ENCODE data around the gene SRSF10.
"Not testable (repeated sequence)": the region's sequence is repeated elsewhere in the genome, so short reads cannot be mapped to it uniquely, and the experiment has no call there.

The SRSF10 gene

DNA sequence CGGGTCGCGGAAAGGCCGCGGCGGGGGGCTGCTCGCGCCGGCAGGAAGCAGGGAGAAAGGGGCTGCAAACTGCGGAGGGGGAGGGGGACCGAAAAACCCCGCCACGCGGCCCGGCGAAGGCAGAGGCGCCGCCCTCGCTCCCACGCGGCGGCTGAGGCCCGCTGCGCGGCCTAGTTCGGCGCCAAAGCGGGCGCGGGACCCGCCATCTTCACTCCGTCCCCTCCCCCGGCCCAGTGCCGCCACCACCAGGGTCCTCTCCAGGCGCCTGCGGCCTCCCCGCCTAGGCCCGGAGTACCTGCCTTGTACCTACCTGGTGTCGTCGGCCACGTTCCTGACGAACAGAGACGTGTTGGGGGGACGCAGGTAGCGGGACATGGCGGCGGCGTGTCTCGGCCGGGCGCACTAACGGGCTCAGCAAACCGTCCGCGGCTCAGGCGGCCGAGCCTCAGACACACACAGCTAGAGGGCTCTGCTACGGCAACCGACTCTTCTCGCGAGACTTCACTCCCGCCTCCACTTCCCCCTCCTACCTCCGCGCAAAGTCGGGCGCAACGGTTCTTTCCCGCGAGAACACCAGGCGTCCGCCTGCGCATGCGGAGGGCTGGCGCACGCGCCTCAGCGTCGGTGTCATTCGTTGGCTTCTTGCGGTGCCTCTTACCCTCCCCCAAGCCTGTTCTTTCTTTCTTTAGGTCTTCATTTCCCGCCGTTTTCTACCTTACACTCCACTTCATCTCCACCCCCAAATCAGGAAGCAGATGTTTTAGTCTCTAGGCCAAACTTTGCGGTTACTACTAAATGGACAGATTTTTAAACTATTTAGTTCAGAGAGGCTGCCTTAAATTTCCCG, at the start of gene SRSF10:
TSS of gene SRSF10 (minus strand) at position 447 of the 847 bp plus-strand sequence. CDS start at position 375, 72 bp downstream.
- DNase-seq: peak; percentile 98

DNA sequence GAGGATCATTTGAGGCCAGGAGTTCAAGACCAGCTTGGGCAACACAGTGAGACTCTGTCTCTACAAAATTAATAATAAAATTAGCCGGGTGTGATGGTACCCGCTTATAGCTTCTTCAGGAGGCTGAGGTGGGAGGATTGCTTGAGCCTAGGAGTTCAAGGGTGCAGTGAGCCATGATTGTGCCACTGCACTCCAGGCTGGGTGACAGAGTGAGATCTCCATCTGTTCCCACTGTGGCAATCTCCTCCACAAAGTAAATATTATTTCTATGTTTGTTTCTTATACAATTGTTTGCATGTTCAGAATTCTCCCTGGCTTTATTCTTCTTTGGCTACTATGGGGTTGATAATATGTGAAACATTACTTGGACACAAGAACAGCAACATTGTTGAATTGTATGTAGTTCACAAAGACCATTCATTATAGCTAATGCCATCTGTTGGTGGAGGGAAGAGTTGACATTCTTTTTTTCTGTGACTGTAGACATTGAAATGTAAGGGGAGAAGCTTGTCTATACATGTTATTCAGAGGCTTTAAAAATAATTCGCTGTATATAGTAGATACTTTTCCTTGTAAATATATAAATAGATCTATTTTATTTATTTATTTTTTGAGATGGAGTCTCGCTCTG, 47.8 kb upstream of the SRSF10 start:
- DNase-seq: no peak

DNA sequence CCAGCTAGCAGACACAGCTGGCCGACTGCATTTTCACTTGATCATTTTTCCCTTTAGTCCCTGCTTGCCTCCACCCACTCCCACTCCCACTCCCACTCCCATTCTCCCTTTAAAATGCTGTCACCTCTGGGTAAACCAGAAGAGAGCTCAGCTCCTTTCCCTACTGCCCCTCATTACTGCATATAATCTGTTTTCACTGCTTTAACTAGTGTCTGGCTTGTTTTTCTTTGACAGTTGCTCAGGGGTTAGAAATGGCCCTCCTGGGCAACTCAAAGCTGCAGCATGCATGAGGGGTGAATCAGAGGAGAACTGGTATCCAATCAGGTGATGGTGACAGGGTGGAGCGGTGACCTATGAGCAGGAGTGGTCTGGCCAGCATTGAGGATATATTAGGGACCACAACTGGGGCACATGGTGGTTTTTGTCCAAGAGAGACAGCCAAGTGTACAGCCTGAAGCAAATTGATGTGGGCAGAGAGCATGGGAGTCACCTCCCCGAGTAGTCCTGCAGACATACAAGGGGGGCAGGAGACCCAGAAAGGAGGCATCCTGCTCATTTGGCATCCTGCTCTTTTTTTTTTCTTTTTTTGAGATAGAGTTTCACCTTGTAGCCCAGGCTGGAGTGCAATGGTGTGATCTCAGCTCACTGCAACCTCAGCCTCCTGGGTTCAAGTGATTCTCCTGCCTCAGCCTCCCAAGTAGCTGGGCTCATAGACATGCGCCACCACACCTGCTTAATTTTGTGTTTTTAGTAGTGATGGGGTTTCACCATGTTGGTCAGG, 42.6 kb upstream of the SRSF10 start:
- no peak for DNase-seq

DNA sequence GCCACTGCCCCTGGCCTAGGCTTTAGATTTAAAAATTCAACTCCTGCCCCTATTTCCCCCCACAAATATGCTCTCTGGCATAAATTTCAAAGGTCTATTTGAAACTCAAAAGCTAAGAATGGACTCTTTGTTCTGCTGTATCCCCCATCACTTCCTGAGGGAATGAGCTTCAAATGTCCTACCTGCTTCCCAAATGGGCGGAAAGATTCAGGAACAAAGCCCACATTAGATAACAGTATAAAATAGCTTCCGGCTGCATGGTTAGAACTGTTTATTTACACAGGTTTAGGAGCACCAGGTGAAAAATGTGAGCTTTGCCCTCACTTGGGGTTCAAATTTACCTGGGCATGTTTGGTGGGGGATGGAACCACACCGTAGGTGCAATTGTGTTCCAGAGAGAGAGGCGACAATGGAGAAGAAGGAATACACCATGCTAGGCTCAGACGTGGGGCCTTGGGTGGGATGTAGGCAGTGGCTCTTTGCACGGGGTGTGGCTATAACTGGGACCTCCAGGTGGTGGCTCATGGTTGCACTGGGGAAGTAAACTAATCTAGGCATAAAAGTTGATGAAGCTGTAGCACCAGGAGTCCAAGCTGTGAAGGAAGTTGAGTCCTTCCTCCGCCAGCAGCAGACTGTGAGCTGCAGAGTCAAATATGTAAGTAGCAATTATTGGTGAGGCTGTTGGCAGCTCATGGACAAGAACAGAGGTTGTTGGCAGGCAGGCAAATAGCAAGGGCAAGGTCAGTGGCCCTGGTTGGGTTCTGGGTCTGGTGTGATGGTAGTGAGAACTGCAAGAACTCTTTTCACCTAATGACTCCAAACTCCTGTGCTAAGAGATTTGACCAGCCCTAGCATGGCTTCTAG, 41.5 kb upstream of the SRSF10 start:
- DNase-seq: no peak

DNA sequence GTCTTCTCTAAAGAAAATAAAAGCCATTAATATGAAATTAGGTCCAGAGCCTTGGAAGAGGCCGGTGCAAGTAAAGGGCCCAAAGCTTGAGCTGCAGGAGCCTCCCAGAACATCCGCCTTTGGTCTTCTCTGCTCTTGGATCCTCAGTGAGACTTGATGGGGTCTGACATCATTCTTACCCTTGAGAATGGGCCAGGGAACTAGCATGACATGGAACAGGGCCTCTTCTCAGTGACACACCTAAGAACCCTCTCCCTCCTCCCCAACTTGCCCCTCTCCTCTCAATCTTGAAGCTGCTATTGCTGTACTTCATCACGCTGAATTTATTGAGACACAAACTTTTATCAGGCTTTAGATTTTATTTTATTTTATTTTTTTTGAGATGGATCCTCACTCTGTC, 40.3 kb upstream of the SRSF10 start:
- no peak for DNase-seq

DNA sequence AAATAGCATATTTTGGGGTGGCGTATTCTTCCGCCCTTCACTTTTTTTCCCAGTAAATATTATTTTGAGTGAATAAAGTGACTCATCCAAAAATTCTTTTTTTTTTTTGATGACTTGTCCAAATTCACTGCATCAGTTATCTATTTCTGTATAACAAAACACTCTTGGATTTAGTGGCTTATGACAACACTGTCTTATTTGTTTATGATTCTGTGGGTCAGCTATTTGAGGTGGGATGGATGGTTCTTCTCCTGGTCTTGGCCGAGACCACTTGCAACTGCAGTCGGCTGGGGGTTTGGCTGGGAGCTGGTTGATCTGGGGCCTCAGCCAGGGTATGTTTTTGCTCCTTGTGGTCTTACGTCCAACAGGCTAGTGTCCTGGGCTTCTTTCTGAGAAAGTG, 39.9 kb upstream of the SRSF10 start:
- no peak for DNase-seq

DNA sequence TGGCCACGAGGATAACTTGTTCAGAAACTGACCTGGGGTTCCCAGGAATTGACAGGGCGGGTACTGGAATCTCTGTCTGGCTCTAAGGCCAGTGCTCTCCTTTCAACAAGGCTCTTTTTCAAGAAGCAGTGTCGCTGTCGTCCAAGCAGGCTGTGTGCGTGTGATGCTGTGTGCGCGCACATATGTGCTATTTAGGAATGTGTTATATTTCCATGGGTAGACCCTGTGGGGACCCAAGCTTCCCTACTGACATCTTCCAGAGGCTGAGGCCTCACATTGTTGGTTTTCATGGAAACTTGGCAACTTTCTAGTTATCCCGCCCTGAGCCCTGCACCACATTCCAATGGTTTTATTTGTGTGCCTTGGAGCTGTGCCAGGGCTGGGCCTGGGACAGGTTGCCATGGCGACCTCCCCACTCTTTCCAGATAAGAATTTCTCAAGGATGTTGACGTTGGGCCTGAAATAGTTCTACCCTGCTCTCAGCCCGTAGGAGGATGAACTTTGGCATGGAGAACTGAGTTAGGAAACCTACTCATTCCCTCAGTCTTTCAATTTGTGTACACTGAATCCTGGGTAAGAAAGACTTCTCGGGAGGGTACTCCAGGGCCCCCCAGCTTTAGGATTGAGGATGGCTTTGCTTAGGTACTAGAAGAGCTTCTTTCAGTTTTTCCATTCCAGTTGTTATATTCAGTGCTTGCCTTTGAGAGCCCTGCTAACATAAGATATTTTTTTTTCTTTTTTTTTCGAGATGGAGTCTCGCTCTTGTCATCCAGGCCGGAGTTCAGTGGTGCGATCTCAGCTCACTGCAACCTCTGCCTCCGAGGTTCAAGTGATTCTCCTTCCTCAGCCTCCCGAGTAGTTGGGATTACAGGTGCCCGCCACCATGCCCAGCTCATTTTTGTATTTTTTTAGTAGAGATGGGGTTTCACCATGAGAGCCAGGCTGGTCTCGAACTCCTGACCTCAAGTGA, 38.8 kb upstream of the SRSF10 start:
- DNase-seq: no peak

DNA sequence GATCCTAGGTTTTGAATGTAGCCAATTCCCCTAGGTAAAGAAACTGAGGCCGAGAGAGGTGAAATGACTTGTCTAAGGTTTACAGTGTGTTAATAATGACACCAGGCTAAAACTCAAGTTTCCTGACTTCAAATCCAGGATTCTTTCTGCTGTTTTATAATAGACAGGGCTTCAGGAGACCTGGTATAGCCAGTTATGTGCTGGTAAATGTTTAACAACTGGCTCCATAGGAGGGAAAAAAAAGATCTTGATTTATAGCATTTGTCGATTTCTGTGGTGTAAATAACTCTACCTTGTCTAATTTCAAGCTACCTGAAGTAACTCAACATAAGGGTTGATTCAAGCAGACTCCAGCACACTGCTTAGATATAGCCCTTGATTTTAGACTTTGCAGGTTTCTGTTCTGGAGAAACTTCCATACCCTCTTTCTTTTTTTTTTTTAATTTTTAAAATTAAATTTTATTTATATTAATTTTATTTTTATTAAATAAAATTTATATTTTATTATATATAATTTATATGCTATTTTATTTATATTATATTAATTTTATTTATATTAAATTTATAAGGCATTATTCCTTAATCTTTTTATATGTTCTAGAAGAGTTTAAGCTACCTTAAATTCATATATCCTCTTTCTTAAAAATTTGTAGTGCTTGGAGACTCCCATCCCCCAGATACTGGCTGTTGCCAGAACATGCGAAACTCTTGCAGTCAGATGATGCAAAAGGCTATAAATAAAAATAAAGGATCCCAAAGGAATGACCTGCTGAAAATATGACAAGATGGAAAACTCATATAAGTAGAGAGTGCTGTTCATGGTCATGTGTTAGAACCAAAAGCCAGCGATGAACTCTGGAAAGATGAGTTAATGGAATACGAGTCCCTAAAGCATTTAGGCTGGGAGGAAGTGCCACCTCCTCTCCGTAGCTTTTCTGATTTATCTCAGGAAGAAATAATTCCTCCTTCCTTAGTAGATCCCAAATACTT, 35.4 kb upstream of the SRSF10 start:
- DNase-seq: no peak

DNA sequence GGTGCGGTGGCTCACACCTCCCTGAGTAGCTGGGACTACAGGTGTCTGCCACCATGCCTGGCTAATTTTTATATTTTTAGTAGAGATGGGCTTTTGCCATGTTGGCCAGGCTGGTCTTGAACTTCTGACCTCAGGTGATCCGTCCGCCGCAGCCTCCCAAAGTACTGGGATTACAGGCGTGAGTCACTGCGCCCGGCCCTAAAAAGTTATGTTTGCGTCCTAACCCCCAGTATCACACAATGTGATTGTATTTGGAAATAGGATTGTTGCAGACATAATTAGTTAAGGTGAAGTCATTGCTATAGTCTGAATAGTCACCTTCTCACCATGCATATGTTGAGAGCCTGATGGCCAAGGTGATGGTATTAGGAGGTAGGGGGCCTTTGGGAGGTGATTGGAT, 32.8 kb upstream of the SRSF10 start:
- DNase-seq: not testable (repeated sequence)

DNA sequence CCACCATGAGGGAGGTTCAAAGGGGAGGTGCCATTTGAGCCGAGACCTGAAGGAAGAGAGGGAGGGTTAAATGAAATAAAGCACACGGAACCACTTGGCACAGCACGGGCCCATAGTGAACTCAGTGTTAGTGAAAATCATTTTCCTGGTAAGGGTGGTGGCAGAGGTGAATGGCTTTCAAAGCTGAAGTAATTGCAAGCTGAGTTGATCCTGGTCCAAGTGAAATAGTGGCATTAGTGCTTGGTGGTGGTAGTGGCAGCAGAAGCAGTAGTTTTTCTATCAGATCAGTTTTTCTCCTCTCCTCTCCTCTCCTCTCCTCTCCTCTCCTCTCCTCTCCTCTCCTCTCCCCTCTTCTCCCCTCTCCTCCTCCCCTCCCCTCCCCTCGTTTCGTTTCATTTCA, 30.5 kb upstream of the SRSF10 start:
- no peak for DNase-seq

DNA sequence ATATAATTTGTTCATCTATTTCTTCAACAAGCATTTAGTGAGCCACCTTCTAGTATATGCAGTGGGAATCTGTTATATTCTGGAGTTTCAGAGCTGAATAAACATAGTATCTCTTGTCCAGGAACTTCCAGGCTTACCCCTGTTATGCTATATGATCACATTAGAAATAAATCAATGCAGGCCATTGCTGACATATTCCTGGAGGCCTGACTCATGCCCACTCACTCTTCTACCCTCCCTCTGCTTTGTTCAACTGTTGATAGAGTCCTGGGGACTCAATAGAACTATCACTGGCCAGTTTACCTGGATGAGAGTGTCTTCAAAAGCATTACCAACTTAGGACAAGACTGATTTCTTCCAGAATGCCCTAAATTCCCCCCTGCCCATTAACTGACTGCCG, 29.3 kb upstream of the SRSF10 start:
- DNase-seq: no peak

DNA sequence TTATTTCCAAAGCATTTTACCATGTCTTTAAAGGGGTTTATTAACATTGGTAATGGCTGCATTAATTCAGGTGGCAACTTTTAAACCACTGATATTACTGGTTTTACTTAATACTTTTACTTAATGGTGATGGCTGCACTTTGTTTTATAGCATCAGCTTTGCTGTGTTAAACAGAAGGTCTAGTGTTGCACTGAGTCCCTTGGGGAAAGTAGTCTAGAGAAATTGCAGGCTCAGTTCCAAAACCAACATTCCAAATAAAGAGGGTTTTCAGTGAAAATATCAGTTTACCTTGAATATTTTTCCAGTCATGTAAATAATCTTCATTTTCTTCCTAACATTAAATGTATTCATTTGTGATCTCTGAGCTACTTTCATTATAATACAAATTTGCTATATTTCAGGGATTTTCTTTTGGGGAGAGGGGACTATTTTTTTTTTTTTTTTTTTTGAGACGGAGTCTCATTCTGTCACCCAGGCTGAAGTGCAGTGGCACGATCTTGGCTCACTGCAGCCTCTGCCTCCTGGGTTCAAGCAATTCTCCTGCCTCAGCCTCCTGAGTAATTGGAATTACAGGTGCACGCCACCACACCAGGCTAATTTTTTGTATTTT, 28.6 kb upstream of the SRSF10 start:
- DNase-seq: not testable (repeated sequence)

DNA sequence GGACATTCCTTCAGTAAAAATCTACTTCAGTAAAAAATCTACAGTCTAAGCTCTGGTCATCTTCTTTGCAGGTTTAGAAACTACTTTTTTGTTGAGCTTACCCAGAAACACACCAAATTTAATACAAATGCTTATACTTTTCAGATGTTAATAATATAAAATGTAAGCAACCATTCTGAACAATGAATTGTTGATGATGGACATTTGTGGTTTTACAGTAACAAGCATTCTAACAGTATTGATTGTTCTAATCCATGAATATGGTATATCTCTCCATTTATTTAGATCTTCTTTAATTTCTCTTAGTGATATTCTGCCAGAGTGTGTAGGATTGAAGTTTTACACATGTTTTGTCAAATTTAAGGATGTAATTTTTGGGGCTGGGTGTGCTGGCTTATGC, 27.0 kb upstream of the SRSF10 start:
- DNase-seq: no peak

DNA sequence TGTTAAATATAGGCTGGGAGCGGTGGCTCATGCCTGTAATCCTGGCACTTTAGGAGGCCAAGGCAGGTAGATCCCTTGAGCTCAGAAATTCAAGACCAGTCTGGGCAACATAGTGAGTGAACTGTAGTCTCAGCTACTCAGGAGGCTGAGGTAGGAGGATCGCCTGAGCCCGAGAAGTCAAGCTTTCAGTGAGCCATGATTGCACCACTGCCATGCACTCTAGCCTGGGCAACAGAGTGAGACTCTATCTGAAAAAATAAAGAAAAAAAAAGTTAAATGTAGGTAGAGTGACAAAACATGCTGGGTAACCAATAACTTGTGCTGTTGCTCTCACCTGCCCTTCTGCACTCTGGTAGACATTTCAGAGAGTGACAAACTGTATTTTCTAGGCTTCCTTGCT, 25.0 kb upstream of the SRSF10 start:
- DNase-seq: no peak

DNA sequence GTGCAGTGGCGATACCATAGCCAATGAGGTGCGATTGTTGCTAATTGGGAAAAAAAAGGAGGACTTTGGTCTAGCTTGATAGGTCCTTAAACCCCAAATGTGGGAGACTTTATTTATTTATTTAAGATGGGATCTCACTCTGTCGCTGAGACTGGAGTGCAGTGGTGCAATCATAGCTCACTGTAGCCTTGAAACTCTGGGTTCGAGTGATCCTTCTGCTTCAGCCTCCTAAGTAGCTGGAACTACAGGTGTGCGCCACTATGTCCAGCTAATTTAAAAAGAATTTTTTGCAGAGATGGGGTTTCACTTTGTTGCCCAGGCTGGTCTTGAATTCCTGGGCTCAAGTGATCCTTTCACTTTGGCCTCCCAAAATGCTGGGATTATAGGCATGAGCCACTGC, 24.0 kb upstream of the SRSF10 start:
- DNase-seq: no peak

DNA sequence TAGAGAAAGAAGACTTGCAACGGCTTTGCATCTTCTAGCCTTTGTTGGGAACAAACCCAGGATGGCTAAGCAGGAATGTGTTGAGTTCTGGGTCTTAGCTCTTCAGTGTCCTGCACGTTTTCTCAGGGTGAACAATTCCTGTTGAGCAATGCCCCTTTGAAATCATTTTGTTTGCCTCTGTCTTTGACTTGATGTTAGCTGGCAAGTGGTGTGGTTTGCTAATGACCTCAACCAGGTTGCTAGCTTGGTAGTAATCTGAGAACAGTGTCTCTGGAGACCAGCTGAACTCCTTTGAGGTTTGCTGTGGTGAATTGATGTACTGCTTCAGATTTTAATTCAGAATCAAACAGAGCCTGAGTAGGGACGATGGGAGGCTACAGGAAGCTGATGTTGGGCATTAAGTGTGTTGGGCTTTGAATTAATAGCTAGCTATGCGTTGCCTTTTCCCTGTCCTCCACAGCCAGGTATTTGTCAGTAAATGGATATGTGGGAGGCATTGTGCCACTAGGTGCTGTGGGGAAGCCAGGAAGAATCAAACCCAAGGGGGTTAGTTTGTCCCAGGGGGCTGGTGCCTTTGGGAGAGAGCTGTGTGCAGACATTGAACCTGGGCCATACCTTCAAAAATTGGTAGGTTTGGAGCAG, 23.3 kb upstream of the SRSF10 start:
- no peak for DNase-seq

DNA sequence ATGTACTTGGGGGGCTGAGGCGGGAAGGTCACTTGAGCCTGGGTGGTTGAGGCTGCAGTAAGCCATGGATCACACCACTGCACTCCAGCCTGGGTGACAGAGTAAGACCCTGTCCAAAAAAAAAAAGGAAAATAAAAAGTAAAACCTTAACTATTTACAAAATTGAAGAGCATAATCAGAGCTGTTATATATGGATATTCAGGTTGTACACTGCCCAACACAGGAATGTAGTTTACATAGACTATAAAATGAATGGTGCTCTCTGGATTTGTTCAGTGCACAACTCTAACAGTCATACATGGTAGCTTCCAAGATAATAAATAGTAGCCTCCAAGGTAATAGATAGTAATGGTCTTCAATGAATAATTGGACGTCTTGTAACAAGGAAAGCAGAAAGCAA, 22.6 kb upstream of the SRSF10 start:
- DNase-seq: no peak

DNA sequence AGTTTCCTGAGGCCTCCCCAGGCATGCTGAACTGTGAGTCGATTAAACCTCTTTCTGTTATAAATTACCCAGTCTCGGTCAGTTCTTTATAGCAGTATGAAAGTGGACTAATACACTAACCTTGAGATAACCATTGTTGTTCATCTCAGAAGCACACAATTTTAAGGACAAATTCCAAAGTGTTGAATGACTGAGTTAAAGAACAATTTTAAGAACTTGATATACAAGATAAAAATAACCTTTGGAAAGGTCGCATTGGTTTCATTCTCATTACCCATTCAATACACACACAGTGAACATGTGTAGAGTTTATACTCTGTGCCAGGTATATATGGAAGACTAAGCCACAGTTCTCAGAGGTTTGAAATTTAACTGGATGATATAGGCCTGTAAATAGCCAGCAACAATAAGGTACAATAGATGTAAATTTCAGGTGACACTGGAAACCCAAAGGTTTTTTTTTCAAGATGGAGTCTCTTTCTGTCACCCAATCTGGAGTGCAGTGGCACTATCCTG, 19.1 kb upstream of the SRSF10 start:
- no peak for DNase-seq

DNA sequence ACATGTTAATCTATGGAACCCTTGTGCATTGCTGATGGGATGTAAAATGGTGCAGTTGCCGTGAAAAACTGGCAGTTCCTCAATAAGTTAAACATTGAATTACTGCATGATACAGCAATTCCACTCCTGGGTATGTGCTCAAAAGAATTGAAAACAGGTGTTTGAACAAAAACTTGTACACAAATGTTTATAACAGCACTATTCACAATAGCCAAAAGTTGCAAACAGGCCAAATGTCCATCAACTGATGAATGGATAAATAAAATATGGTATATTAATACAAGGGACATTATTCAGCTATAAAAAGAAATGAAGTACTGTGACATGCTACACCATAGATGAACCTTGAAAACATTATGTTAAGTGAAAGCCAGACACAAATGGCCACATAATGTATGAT, 17.7 kb upstream of the SRSF10 start:
- DNase-seq: no peak

Data from stimulated activated CD4-positive, alpha-beta T cell treated with anti-CD3 and anti-CD28 coated beads, Interleukin-15, amount 100 ng/mL, for 24 hours (primary cell).